Measurements from ENCODE around the gene NABP2. TPM values are rescaled to one million over a fixed set of nuclear protein-coding genes. Genes with fewer than 3 reads are reported as not detected.

Gene NABP2
- polyA plus RNA-seq, 3 donors, result 2.7 to 10.1 (median 3.2) TPM

- H3K4me3 Mint-ChIP-seq, result peak overlapping the region; percentile 86 to 88
- no CpG with 5 or more reads among the region's 8 CpGs for WGBS (ENCODE audit: insufficient coverage)
- peaks cover 18% of the 10 kb centered on the region for H3K4me1 Mint-ChIP-seq
- intact Hi-C loops (cut with micrococcal nuclease), result loop anchor here (5.0 to 10.0 kb wide), 2 partner anchors 50 to 62 kb away; no protein-coding TSS in a partner anchor
- Histone ChIP-seq H3K36me3 (replicated peaks in 1 of 2; ENCODE audit: control insufficient read depth in 1 of 2, insufficient read depth in 2 of 2, low read length in 2 of 2) (peaks cover 37 to 49% of the 10 kb centered on the region in 2 donors), H2AFZ (ENCODE audit: insufficient read depth, low read depth, low read length, poor library complexity, severe bottlenecking) (no peak overlapping the region), H3K9ac (ENCODE audit: insufficient read depth, low read length, poor library complexity, severe bottlenecking) (peak overlapping the region; percentile 84), H3K27me3 (ENCODE audit: control insufficient read depth in 2 of 2, insufficient read depth in 2 of 2, low read length in 2 of 2) (no peaks in the 10 kb centered on the region), H3K4me3 (replicated peaks in 1 of 3; ENCODE audit: low read depth in 2 of 3, low read length in 3 of 3) (peak overlapping the region in 1 of 3 experiments; percentile 94), H4K20me1 (ENCODE audit: insufficient read depth, low read length) (peaks cover 14% of the 10 kb centered on the region), H3K27ac (ENCODE audit: low read depth in 1 of 2, low read length in 2 of 2) (no peak overlapping the region), H3K79me2 (ENCODE audit: insufficient read depth, low read length) (peaks cover 18% of the 10 kb centered on the region), H3K9me3 (replicated peaks in 1 of 2; ENCODE audit: control insufficient read depth in 1 of 2, insufficient read depth in 1 of 2, low read length in 2 of 2) (no peaks in the 10 kb centered on the region), H3K4me1 (ENCODE audit: control insufficient read depth in 1 of 2, insufficient read depth in 2 of 2, low read length in 2 of 2) (peaks cover 17 to 18% of the 10 kb centered on the region in 2 donors), H3K4me2 (replicated peaks; ENCODE audit: extremely low read depth, low read length, poor library complexity, severe bottlenecking) (peak overlapping the region; percentile 98)
- DNase-seq, result no peak
- H3K36me3 Mint-ChIP-seq, result peaks cover 39 to 43% of the 10 kb centered on the region in 2 donors
- H3K27ac Mint-ChIP-seq, result no peak overlapping the region
- H3K9me3 Mint-ChIP-seq, result no peaks in the 10 kb centered on the region
- peaks cover 0 to 2% (median 0%) of the 10 kb centered on the region in 3 donors for H3K27me3 Mint-ChIP-seq (ENCODE audit: low read depth in 3 of 3)
- TF ChIP-seq, protein P1, sequence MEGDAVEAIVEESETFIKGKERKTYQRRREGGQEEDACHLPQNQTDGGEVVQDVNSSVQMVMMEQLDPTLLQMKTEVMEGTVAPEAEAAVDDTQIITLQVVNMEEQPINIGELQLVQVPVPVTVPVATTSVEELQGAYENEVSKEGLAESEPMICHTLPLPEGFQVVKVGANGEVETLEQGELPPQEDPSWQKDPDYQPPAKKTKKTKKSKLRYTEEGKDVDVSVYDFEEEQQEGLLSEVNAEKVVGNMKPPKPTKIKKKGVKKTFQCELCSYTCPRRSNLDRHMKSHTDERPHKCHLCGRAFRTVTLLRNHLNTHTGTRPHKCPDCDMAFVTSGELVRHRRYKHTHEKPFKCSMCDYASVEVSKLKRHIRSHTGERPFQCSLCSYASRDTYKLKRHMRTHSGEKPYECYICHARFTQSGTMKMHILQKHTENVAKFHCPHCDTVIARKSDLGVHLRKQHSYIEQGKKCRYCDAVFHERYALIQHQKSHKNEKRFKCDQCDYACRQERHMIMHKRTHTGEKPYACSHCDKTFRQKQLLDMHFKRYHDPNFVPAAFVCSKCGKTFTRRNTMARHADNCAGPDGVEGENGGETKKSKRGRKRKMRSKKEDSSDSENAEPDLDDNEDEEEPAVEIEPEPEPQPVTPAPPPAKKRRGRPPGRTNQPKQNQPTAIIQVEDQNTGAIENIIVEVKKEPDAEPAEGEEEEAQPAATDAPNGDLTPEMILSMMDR (IDR thresholded peaks at IDR 0.05), result no peak
Observed at GRCh38 chr12:56257071-56257470, 32.9 kb downstream of the NABP2 start.

- no peaks in the 10 kb centered on the region for H3K9me3 ChIP-seq (replicated peaks in 1 of 2; ENCODE audit: control insufficient read depth in 1 of 2, insufficient read depth in 1 of 2, low read length in 2 of 2)
- peak overlapping the region; percentile 51 to 94 (median 85) for H3K4me3 ChIP-seq (replicated peaks in 1 of 3; ENCODE audit: low read depth in 2 of 3, low read length in 3 of 3)
- H3K4me2 ChIP-seq (replicated peaks; ENCODE audit: extremely low read depth, low read length, poor library complexity, severe bottlenecking), result peak overlapping the region; percentile 98
- H3K4me1 ChIP-seq (ENCODE audit: control insufficient read depth in 1 of 2, insufficient read depth in 2 of 2, low read length in 2 of 2), result peaks cover 17 to 18% of the 10 kb centered on the region in 2 donors
- 0% methylated on average over 17 of the region's 27 CpGs for WGBS (ENCODE audit: insufficient coverage)
- peak overlapping the region; percentile 84 for H3K9ac ChIP-seq (ENCODE audit: insufficient read depth, low read length, poor library complexity, severe bottlenecking)
- peaks cover 14% of the 10 kb centered on the region for H4K20me1 ChIP-seq (ENCODE audit: insufficient read depth, low read length)
- no peaks in the 10 kb centered on the region for H3K27me3 ChIP-seq (ENCODE audit: control insufficient read depth in 2 of 2, insufficient read depth in 2 of 2, low read length in 2 of 2)
- H2AFZ ChIP-seq (ENCODE audit: insufficient read depth, low read depth, low read length, poor library complexity, severe bottlenecking), result peak overlapping the region; percentile 100
- peak overlapping the region; percentile 86 to 88 for H3K4me3 Mint-ChIP-seq
- H3K27me3 Mint-ChIP-seq (ENCODE audit: low read depth in 3 of 3), result peaks cover 0 to 2% (median 0%) of the 10 kb centered on the region in 3 donors
- no peaks in the 10 kb centered on the region for H3K9me3 Mint-ChIP-seq
- peak in 1 of 3 donors; percentile 4 for DNase-seq
- peaks cover 34 to 38% of the 10 kb centered on the region in 2 donors for H3K36me3 Mint-ChIP-seq
- peaks cover 32 to 43% of the 10 kb centered on the region in 2 donors for H3K36me3 ChIP-seq (replicated peaks in 1 of 2; ENCODE audit: control insufficient read depth in 1 of 2, insufficient read depth in 2 of 2, low read length in 2 of 2)
- H3K4me1 Mint-ChIP-seq, result peaks cover 18% of the 10 kb centered on the region
- peaks cover 18% of the 10 kb centered on the region for H3K79me2 ChIP-seq (ENCODE audit: insufficient read depth, low read length)
- intact Hi-C loops (cut with micrococcal nuclease), result loop anchor here (5.0 to 10.0 kb wide), 2 partner anchors 50 to 63 kb away; no protein-coding TSS in a partner anchor
- H3K27ac Mint-ChIP-seq, result peak overlapping the region in 6 of 7 donors; percentile 33 to 90 (median 68)
- TF ChIP-seq, protein P1 (IDR thresholded peaks at IDR 0.05), result no peak
- H3K27ac ChIP-seq (ENCODE audit: low read depth in 1 of 2, low read length in 2 of 2), result peak overlapping the region in 1 of 2 donors; percentile 65
Observed at GRCh38 chr12:56257491-56258067, 33.4 kb downstream of the NABP2 start.

Measured in CD14-positive monocyte (primary cell).